ENCODE measurements around the gene EFCAB8.
"Not testable (repeated sequence)": the region's sequence is repeated elsewhere in the genome, so short reads cannot be mapped to it uniquely, and the experiment has no call there.

EFCAB8 gene

DNA sequence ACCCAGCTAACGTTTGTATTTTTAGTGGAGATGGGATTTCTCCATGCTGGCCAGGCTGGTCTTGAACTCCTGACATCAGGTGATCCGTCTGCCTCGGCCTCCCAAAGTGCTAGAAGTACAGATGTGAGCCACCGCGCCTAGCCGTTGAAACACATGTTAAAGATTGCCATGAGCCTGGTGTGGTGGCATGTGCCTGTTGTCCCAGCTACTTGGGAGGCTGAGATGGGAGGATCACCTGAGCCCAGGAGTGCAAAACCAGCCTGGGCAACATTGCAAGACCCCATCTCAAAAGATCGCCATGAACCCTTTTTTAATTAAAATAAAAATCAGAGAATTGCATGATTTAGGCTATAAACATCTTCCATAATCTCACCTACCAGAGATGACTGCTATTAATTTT lies 2.7 kb downstream of the EFCAB8 start:
- Mint-ChIP-seq H3K9me3 (ENCODE audit: low read depth) (no peaks in the 10 kb centered on the region), H3K27me3 (no peaks in the 10 kb centered on the region), H3K4me1 (ENCODE audit: low read depth) (peaks cover 7% of the 10 kb centered on the region), H3K27ac (no peak overlapping the region), H3K4me3 (no peak overlapping the region), H3K36me3 (peaks cover 4% of the 10 kb centered on the region)

GRCh38 chr20:32869562-32869961 lies 10.8 kb downstream of the EFCAB8 start:
- Mint-ChIP-seq H3K36me3 (peaks cover 5% of the 10 kb centered on the region), H3K4me1 (ENCODE audit: low read depth) (peaks cover 1% of the 10 kb centered on the region), H3K4me3 (no peak overlapping the region), H3K9me3 (ENCODE audit: low read depth) (no peaks in the 10 kb centered on the region), H3K27me3 (no peaks in the 10 kb centered on the region), H3K27ac (no peak overlapping the region)

DNA sequence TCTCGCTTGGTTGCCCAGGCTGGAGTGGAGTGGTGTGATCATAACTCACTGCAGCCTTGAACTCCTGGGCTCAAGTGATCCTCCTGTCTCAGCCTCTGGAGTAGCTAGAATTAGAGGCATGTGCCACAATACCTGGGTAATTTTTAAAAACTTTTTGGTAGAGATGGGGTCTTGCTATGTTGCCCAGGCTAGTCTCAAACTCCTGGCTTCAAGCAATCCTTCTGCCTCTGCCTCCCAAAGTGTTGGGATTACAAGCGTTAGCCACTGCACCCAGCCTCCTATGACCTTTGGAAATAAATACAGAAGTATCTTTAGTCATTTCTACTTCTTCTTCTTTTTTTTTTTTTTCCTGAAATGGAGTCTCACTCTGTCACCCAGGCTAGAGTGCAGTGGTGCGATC lies 11.8 kb downstream of the EFCAB8 start:
- H3K27ac Mint-ChIP-seq; H3K36me3 Mint-ChIP-seq; H3K9me3 Mint-ChIP-seq (ENCODE audit: low read depth); H3K4me3 Mint-ChIP-seq; H3K27me3 Mint-ChIP-seq; H3K4me1 Mint-ChIP-seq (ENCODE audit: low read depth): not testable (repeated sequence)

- Mint-ChIP-seq H3K4me1 (ENCODE audit: low read depth) (peaks cover 1% of the 10 kb centered on the region), H3K9me3 (ENCODE audit: low read depth) (no peaks in the 10 kb centered on the region), H3K27ac (no peak overlapping the region), H3K4me3 (no peak overlapping the region), H3K36me3 (peaks cover 7% of the 10 kb centered on the region), H3K27me3 (no peaks in the 10 kb centered on the region)
These were observed 12.3 kb downstream of the EFCAB8 start for GRCh38 chr20:32870985-32871384.

GRCh38 chr20:32871627-32872160 lies 13.0 kb downstream of the EFCAB8 start:
- Mint-ChIP-seq H3K9me3 (ENCODE audit: low read depth) (no peaks in the 10 kb centered on the region), H3K4me1 (ENCODE audit: low read depth) (no peaks in the 10 kb centered on the region), H3K27me3 (no peaks in the 10 kb centered on the region), H3K36me3 (peaks cover 7% of the 10 kb centered on the region), H3K4me3 (no peak overlapping the region), H3K27ac (no peak overlapping the region)

GRCh38 chr20:32872266-32872665 lies 13.5 kb downstream of the EFCAB8 start:
- Mint-ChIP-seq H3K27me3 (no peaks in the 10 kb centered on the region), H3K9me3 (ENCODE audit: low read depth) (no peaks in the 10 kb centered on the region), H3K4me3 (no peak overlapping the region), H3K4me1 (ENCODE audit: low read depth) (no peaks in the 10 kb centered on the region), H3K27ac (no peak overlapping the region), H3K36me3 (peaks cover 7% of the 10 kb centered on the region)

- Mint-ChIP-seq H3K9me3 (ENCODE audit: low read depth) (no peaks in the 10 kb centered on the region), H3K36me3 (peaks cover 4% of the 10 kb centered on the region), H3K27ac (no peak overlapping the region), H3K4me1 (ENCODE audit: low read depth) (no peaks in the 10 kb centered on the region), H3K27me3 (no peaks in the 10 kb centered on the region), H3K4me3 (no peak overlapping the region)
These were observed 16.9 kb downstream of the EFCAB8 start for GRCh38 chr20:32875673-32876072.

GRCh38 chr20:32877507-32877906 lies 18.8 kb downstream of the EFCAB8 start:
- H3K36me3 Mint-ChIP-seq = peaks cover 2% of the 10 kb centered on the region
- no peaks in the 10 kb centered on the region for H3K9me3 Mint-ChIP-seq (ENCODE audit: low read depth)
- no peaks in the 10 kb centered on the region for H3K4me1 Mint-ChIP-seq (ENCODE audit: low read depth)
- no peak overlapping the region for H3K27ac Mint-ChIP-seq
- no peaks in the 10 kb centered on the region for H3K27me3 Mint-ChIP-seq
- H3K4me3 Mint-ChIP-seq = no peak overlapping the region

GRCh38 chr20:32878820-32879219 lies 20.1 kb downstream of the EFCAB8 start:
- Mint-ChIP-seq H3K36me3 (peaks cover 2% of the 10 kb centered on the region), H3K4me3 (no peak overlapping the region), H3K4me1 (ENCODE audit: low read depth) (no peaks in the 10 kb centered on the region), H3K27me3 (no peaks in the 10 kb centered on the region), H3K9me3 (ENCODE audit: low read depth) (no peaks in the 10 kb centered on the region), H3K27ac (no peak overlapping the region)

DNA sequence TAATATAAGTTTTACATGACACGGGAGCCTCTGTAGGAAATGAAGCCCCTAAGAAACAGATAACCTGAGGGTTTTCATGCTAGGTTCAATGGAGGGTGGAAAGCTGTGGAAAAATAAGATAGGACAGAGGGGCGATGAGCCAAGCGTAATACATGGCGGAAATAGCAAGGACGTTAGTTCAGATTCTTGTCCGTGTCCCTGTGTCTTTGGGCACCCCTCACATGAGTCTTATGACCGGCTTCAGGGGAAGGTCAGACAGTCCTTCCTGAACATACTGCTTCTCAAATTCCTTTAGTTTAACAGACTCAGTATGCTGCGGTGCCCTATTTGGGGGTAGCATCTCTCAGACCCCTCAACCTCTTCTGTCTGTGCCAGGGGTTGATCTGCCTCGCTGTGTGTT lies 20.8 kb downstream of the EFCAB8 start:
- Mint-ChIP-seq H3K27ac (no peak overlapping the region), H3K9me3 (ENCODE audit: low read depth) (no peaks in the 10 kb centered on the region), H3K36me3 (peaks cover 2% of the 10 kb centered on the region), H3K27me3 (no peaks in the 10 kb centered on the region), H3K4me3 (no peak overlapping the region), H3K4me1 (ENCODE audit: low read depth) (no peaks in the 10 kb centered on the region)

- no peaks in the 10 kb centered on the region for H3K27me3 Mint-ChIP-seq
- H3K36me3 Mint-ChIP-seq = no peaks in the 10 kb centered on the region
- no peak overlapping the region for H3K4me3 Mint-ChIP-seq
These were observed 21.9 kb downstream of the EFCAB8 start for GRCh38 chr20:32880635-32881034.

GRCh38 chr20:32883081-32883480 lies 24.4 kb downstream of the EFCAB8 start:
- H3K4me1 Mint-ChIP-seq (ENCODE audit: low read depth) = no peaks in the 10 kb centered on the region
- no peaks in the 10 kb centered on the region for H3K27me3 Mint-ChIP-seq
- no peak overlapping the region for H3K4me3 Mint-ChIP-seq
- H3K27ac Mint-ChIP-seq = no peak overlapping the region
- no peaks in the 10 kb centered on the region for H3K9me3 Mint-ChIP-seq (ENCODE audit: low read depth)
- peaks cover 2% of the 10 kb centered on the region for H3K36me3 Mint-ChIP-seq

More at GRCh38 chr20:32880635-32881034, 21.9 kb downstream of the EFCAB8 start:
- Mint-ChIP-seq H3K27ac (no peak overlapping the region), H3K4me1 (ENCODE audit: low read depth) (no peaks in the 10 kb centered on the region), H3K9me3 (ENCODE audit: low read depth) (no peaks in the 10 kb centered on the region)

GRCh38 chr20:32885185-32885584 lies 26.5 kb downstream of the EFCAB8 start:
- Mint-ChIP-seq H3K4me1 (ENCODE audit: low read depth) (no peaks in the 10 kb centered on the region), H3K36me3 (peaks cover 2% of the 10 kb centered on the region), H3K9me3 (ENCODE audit: low read depth) (no peaks in the 10 kb centered on the region), H3K4me3 (no peak overlapping the region), H3K27ac (no peak overlapping the region), H3K27me3 (no peaks in the 10 kb centered on the region)

GRCh38 chr20:32885952-32886351 lies 27.2 kb downstream of the EFCAB8 start:
- Mint-ChIP-seq H3K4me1 (ENCODE audit: low read depth) (no peaks in the 10 kb centered on the region), H3K4me3 (no peak overlapping the region), H3K27ac (no peak overlapping the region), H3K27me3 (no peaks in the 10 kb centered on the region), H3K36me3 (peaks cover 2% of the 10 kb centered on the region), H3K9me3 (ENCODE audit: low read depth) (no peaks in the 10 kb centered on the region)

DNA sequence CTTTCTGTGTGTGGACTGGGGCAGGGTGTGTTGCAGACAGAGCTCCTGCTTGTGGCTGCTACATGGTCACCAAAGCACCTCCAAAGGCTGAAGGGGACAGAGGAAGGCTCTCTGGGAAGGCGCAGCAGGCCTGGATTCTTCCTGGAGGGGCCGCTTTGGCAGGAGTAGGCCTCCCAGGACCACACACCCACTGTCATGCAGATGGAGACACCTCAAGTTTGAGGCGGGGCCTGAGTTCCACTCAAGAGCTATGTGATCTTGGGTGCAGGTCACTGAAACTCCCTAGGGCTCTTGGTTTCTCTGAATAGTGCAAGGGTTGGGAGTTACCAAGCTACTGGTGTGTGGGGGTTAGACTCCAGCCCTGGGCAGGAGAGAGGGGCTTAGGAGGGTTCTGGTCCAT lies 27.9 kb downstream of the EFCAB8 start:
- H3K27ac Mint-ChIP-seq = no peak overlapping the region
- no peaks in the 10 kb centered on the region for H3K27me3 Mint-ChIP-seq
- H3K4me1 Mint-ChIP-seq (ENCODE audit: low read depth) = no peaks in the 10 kb centered on the region
- H3K36me3 Mint-ChIP-seq = peaks cover 2% of the 10 kb centered on the region
- H3K4me3 Mint-ChIP-seq = no peak overlapping the region
- no peaks in the 10 kb centered on the region for H3K9me3 Mint-ChIP-seq (ENCODE audit: low read depth)

DNA sequence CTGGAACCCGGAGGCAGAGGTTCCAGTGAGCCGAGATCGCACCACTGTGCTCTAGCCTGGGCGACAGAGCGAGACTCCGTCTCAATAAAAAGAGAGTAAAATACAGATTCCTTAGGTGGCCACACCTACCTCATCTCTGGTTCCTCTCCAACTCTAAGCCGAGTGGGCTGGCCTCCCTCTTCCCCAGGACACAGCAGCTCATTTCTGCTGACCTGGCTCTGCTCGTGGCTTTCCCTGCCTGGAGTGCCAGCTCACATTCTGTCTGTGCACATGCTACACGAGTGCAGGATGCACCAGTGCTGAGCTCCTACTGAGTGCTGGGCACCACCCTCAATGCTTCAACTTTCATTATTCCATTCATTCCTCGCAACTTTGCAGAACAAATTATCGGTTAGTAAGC lies 28.8 kb downstream of the EFCAB8 start:
- Mint-ChIP-seq H3K4me1 (ENCODE audit: low read depth) (no peaks in the 10 kb centered on the region), H3K4me3 (no peak overlapping the region), H3K27me3 (no peaks in the 10 kb centered on the region), H3K27ac (no peak overlapping the region), H3K9me3 (ENCODE audit: low read depth) (no peaks in the 10 kb centered on the region), H3K36me3 (peaks cover 2% of the 10 kb centered on the region)
